ENCODE results near the gene MMRN2.

DNA sequence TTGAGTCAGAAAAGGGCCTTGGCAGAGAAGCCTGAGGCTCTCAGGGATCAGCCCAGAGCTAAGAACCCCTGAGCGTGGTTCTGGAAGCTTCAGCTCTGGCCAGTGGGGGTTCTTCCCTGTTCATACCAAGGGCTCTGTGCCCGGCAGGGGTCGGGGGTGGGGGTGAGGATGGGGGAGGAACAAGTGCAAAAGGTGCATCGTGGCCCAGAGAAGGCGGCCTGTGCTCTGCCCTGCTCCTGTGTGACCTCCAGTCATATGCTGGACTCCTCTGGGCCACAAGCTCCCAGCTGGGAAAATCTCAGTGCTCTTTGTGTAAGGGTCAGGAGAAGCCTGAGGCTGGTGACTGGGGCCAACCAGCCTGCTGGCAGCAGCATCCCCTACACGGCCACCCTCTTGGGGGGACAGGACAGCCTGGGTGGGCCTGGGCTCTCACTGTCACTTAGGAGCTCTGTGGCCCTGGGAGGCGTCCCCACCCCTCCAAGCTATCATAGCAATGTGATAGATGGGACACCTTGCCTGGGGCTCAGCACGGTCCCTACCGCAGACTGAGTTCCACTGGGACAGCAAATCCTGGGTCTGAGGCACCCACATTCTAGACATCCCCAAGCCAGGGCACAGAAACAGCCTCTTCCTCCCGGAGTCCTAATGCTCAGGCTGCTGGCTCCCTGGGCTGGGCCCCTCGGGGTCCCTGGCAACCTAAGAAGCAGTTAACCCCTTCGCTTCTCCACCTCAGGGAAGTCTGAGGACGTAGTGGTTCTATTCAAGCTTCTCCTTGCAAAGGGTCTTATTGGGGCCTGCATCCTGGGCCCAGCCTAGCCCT lies 2.5 kb downstream of the MMRN2 start:
- TF ChIP-seq CTCF (conservative IDR thresholded peaks at IDR 0.05; ENCODE audit: low read length) (no peak), EZH2phosphoT487 (IDR thresholded peaks at IDR 0.05; ENCODE audit: borderline replicate concordance, low read depth, low read length) (no peak)

Data from OCI-LY7 (cell line).